DND-41 (cell line): ENCODE data around the gene S100A8.

Experiments
- ATAC-seq: fragments of 200-7000 bp; cut with Tn5 transposase; 3 replicates; pipeline ENCODE4 v1.9.1; 2021; ENCODE audit warnings: low read depth; ENCODE audit not compliant: insufficient read depth
- DNase-seq: peaks from one replicate; pipeline ENCODE4 v3.0.0-alpha.2; 2020
- H2AFZ ChIP-seq: 2 replicates; pipeline ENCODE4 v1.6.0; 2012; ENCODE audit warnings: low read depth, low read length
- H3K27ac ChIP-seq: 2 replicates; pipeline ENCODE4 v1.5.1; 2012; ENCODE audit warnings: low read length, inconsistent platforms
- H3K27me3 ChIP-seq: fragments of 200-600 bp; sonication (generic); 2 replicates; pipeline ENCODE4 v1.6.0; 2012; ENCODE audit warnings: low read length, mild to moderate bottlenecking, inconsistent platforms; ENCODE audit not compliant: insufficient read depth, poor library complexity
- H3K36me3 ChIP-seq: 2 replicates; pipeline ENCODE4 v1.5.1; 2012; ENCODE audit warnings: low read length, inconsistent platforms; ENCODE audit not compliant: insufficient read depth
- H3K4me1 ChIP-seq: 2 replicates; pipeline ENCODE4 v1.5.1; 2012; ENCODE audit warnings: mild to moderate bottlenecking, low read length; ENCODE audit not compliant: insufficient read depth
- H3K4me2 ChIP-seq: 2 replicates; pipeline ENCODE4 v1.6.0; 2012; ENCODE audit warnings: mild to moderate bottlenecking, moderate library complexity, low read length, inconsistent platforms; ENCODE audit not compliant: insufficient read depth
- H3K4me3 ChIP-seq, 2 experiments: fragments of 200-600 bp in 1 of 2; shearing (Covaris generic) in 1 of 2; 2 replicates each; pipeline ENCODE4 v1.5.1; 2012 to 2016; ENCODE audit warnings: inconsistent platforms in 2 of 2, low read length in 2 of 2, mild to moderate bottlenecking in 2 of 2, low read depth in 1 of 2, moderate library complexity in 1 of 2
- H3K79me2 ChIP-seq: 2 replicates; pipeline ENCODE4 v1.6.0; 2012; ENCODE audit warnings: low read length, inconsistent platforms; ENCODE audit not compliant: insufficient read depth
- H3K9ac ChIP-seq: 2 replicates; pipeline ENCODE4 v1.6.0; 2012; ENCODE audit warnings: low read depth, mild to moderate bottlenecking, inconsistent platforms, low read length, moderate library complexity
- H3K9me3 ChIP-seq: 2 replicates; pipeline ENCODE4 v1.5.1; 2012; ENCODE audit warnings: low read length, moderate library complexity, mild to moderate bottlenecking, inconsistent platforms; ENCODE audit not compliant: insufficient read depth, severe bottlenecking
- H4K20me1 ChIP-seq: 2 replicates; pipeline ENCODE4 v1.6.0; 2012; ENCODE audit warnings: low read length; ENCODE audit not compliant: insufficient read depth
- CTCF ChIP-seq: IDR thresholded peaks from 2 replicates; pipeline ENCODE4 v1.5.1; 2012; ENCODE audit warnings: borderline replicate concordance, low read length, moderate library complexity, mild to moderate bottlenecking; ENCODE audit not compliant: poor library complexity, severe bottlenecking; ENCODE audit errors: extremely low read depth
- EZH2 ChIP-seq: IDR thresholded peaks from 3 replicates; pipeline ENCODE4 v1.6.1; 2012; ENCODE audit warnings: borderline replicate concordance, low read depth, mild to moderate bottlenecking, moderate library complexity, low read length, inconsistent platforms; ENCODE audit not compliant: severe bottlenecking

The S100A8 gene

GRCh38 chr1:153384958-153385580 is 5.8 kb downstream of the S100A8 start:
- H2AFZ ChIP-seq = no peak overlapping the region
- H3K9ac ChIP-seq = no peak overlapping the region
- H3K4me2 ChIP-seq = no peak overlapping the region
- ATAC-seq = no peak
- TF ChIP-seq CTCF (no peak), EZH2 (no peak)
- H3K27me3 ChIP-seq = no peaks in the 10 kb centered on the region
- H3K9me3 ChIP-seq = peaks cover 2% of the 10 kb centered on the region
- no peaks in the 10 kb centered on the region for H4K20me1 ChIP-seq
- no peak overlapping the region for H3K4me3 ChIP-seq
- no peak overlapping the region for H3K27ac ChIP-seq
- H3K79me2 ChIP-seq = no peaks in the 10 kb centered on the region
- no peaks in the 10 kb centered on the region for H3K4me1 ChIP-seq
- H3K36me3 ChIP-seq = no peaks in the 10 kb centered on the region
- no peak for DNase-seq

- no peaks in the 10 kb centered on the region for H3K4me1 ChIP-seq
- peaks cover 2% of the 10 kb centered on the region for H3K9me3 ChIP-seq
- H3K27ac ChIP-seq = no peak overlapping the region
- H3K9ac ChIP-seq = no peak overlapping the region
- H3K36me3 ChIP-seq = no peaks in the 10 kb centered on the region
- no peaks in the 10 kb centered on the region for H4K20me1 ChIP-seq
- ATAC-seq (no peak), DNase-seq (no peak)
- no peak overlapping the region for H3K4me2 ChIP-seq
- TF ChIP-seq EZH2 (no peak), CTCF (no peak)
- H3K4me3 ChIP-seq = no peak overlapping the region
- H2AFZ ChIP-seq = no peak overlapping the region
- no peaks in the 10 kb centered on the region for H3K27me3 ChIP-seq
- no peaks in the 10 kb centered on the region for H3K79me2 ChIP-seq
These were observed 10.2 kb downstream of the S100A8 start for GRCh38 chr1:153380711-153381110.

GRCh38 chr1:153379591-153379990 is 11.3 kb downstream of the S100A8 start:
- no peaks in the 10 kb centered on the region for H3K27me3 ChIP-seq
- no peak overlapping the region for H3K27ac ChIP-seq
- H3K9me3 ChIP-seq = peaks cover 2% of the 10 kb centered on the region
- no peak overlapping the region for H3K9ac ChIP-seq
- no peaks in the 10 kb centered on the region for H4K20me1 ChIP-seq
- no peak overlapping the region for H3K4me3 ChIP-seq
- ATAC-seq (no peak), DNase-seq (no peak)
- no peak for TF ChIP-seq CTCF
- no peak for TF ChIP-seq EZH2
- H3K36me3 ChIP-seq = no peaks in the 10 kb centered on the region
- no peaks in the 10 kb centered on the region for H3K4me1 ChIP-seq
- no peak overlapping the region for H3K4me2 ChIP-seq
- H3K79me2 ChIP-seq = no peaks in the 10 kb centered on the region
- H2AFZ ChIP-seq = no peak overlapping the region
